Hepatocyte (in vitro differentiated cells): ENCODE data around the gene PHLDA3. TPM values are rescaled to one million over a fixed set of nuclear protein-coding genes. Genes with fewer than 3 reads are reported as not detected.
A peak's percentile ranks its signal among the peaks of the same experiment; 100 is the strongest.

Experiments used
- DNase-seq: peaks from one replicate; pipeline ENCODE4 v3.0.0-alpha.2; 2016; ENCODE audit warnings: low spot score
- H2AFZ ChIP-seq: fragments of 200-600 bp; sonication (generic); 2 replicates; pipeline ENCODE4 v1.6.0; 2016; ENCODE audit warnings: antibody characterized with exemption, mild to moderate bottlenecking
- H3K27ac ChIP-seq: fragments of 200-600 bp; sonication (generic); 2 replicates; pipeline ENCODE4 v1.5.1; 2016; ENCODE audit warnings: mild to moderate bottlenecking
- H3K27me3 ChIP-seq: fragments of 200-600 bp; sonication (generic); 2 replicates; pipeline ENCODE4 v1.6.1; 2016
- H3K36me3 ChIP-seq: fragments of 200-600 bp; sonication (generic); replicated peaks from 2 replicates; pipeline ENCODE4 v1.5.1; 2016; ENCODE audit warnings: low read depth; ENCODE audit not compliant: insufficient read depth
- H3K4me1 ChIP-seq: fragments of 200-600 bp; sonication (generic); 2 replicates; pipeline ENCODE4 v1.5.1; 2016; ENCODE audit warnings: mild to moderate bottlenecking, moderate library complexity; ENCODE audit not compliant: insufficient read depth
- H3K4me2 ChIP-seq: fragments of 200-600 bp; sonication (generic); 2 replicates; pipeline ENCODE4 v1.6.0; 2016
- H3K4me3 ChIP-seq: fragments of 200-600 bp; sonication (generic); 2 replicates; pipeline ENCODE4 v1.5.1; 2016; ENCODE audit warnings: mild to moderate bottlenecking
- H3K79me2 ChIP-seq: fragments of 200-600 bp; sonication (generic); 2 replicates; pipeline ENCODE4 v1.6.0; 2017; ENCODE audit warnings: mild to moderate bottlenecking
- H3K9me2 ChIP-seq: fragments of 200-600 bp; sonication (generic); replicated peaks from 2 replicates; pipeline ENCODE4 v1.6.0; 2017; ENCODE audit warnings: mild to moderate bottlenecking; ENCODE audit not compliant: insufficient read depth
- H3K9me3 ChIP-seq: fragments of 200-600 bp; sonication (generic); 2 replicates; pipeline ENCODE4 v1.5.1; 2016; ENCODE audit warnings: low read depth, mild to moderate bottlenecking
- H4K20me1 ChIP-seq: fragments of 200-600 bp; sonication (generic); 2 replicates; pipeline ENCODE4 v1.6.0; 2016; ENCODE audit warnings: mild to moderate bottlenecking; ENCODE audit not compliant: insufficient read depth, poor library complexity, severe bottlenecking
- EZH2 ChIP-seq: fragments of 200-600 bp; sonication (generic); IDR thresholded peaks from 2 replicates; pipeline ENCODE4 v1.6.1; 2016; ENCODE audit warnings: antibody characterized with exemption, mild to moderate bottlenecking, borderline replicate concordance
- EZH2phosphoT487 ChIP-seq: fragments of 200-600 bp; sonication (generic); IDR thresholded peaks from one replicate; pipeline ENCODE4 v1.6.1; 2018; ENCODE audit warnings: antibody characterized with exemption, mild to moderate bottlenecking, low read depth, moderate library complexity; ENCODE audit not compliant: unreplicated experiment, severe bottlenecking
- whole genome bisulfite sequencing: methylation state at CpG from one replicate; pipeline ENCODE4 v1.1.6; 2016; ENCODE audit warnings: low lambda C conversion rate; ENCODE audit errors: missing lambda C conversion rate; 5-methylcytosine and 5-hydroxymethylcytosine counted together
- polyA plus RNA-seq: library from polyadenylated mRNA; unstranded; fragments of >200 nt; fragmentation: Nextera tagmentation; extraction: Ambion mirVana; gene quantifications from 2 replicates; pipeline ENCODE4 v1.2.1, GENCODE V29; 2016
- total RNA-seq: library from RNA; depleted of rRNA; stranded (reverse); fragments of >200 nt; gene quantifications from 2 replicates; pipeline ENCODE4 v1.2.3, GENCODE V29; 2014
- TF ChIP-seq, protein P1 (sequence below): fragments of 200-600 bp; sonication (generic); IDR thresholded peaks from 2 replicates; pipeline ENCODE4 v1.5.1; 2016; ENCODE audit warnings: antibody characterized with exemption, mild to moderate bottlenecking; ENCODE audit not compliant: poor library complexity

PHLDA3 gene
- total and polyA plus RNA-seq, 2 experiments from 2014 or later, result 30.2 to 62.9 TPM

DNA sequence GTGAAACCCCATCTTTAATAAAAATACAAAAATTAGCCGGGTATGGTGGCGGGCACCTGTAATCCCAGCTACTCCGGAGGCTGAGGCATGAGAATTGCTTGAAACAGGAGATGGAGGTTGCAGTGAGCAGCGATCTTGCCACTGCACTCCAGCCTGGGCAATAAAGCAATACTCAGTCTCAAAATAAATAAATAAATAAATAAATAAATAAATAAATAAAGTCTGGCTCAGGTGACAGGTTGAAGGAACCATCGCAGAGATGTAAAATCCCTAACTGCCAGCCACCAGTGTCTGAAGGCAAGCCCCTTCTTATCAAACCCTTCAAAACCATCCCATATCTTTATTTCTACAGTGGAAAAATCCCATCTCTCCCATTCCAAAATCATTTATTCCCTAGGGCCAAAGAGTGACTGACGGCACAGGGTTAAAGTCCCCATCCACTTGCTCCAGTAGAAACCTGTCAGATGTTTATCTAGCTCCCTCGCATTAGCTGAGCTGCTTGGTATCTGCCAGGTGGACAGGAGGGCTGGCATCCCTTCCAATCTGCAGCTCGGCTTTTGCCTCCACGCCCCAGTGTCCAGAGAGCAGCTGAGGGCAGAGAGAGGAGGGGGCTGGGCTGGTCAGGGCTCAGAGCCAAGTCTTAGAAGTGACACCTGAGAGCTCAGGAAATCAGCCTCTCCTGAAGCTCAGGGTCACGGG is 33.0 kb upstream of the PHLDA3 start:
- H3K4me2 ChIP-seq, result no peak overlapping the region
- WGBS, result 68% methylated on average over 10 of the region's 10 CpGs
- H3K9me2 ChIP-seq, result no peaks in the 10 kb centered on the region
- no peak overlapping the region for H2AFZ ChIP-seq
- H3K36me3 ChIP-seq, result no peaks in the 10 kb centered on the region
- H3K9me3 ChIP-seq, result no peaks in the 10 kb centered on the region
- peak; percentile 69 for DNase-seq
- H3K27ac ChIP-seq, result peak overlapping the region; percentile 96
- H3K27me3 ChIP-seq, result no peaks in the 10 kb centered on the region
- TF ChIP-seq EZH2, result no peak
- no peak for TF ChIP-seq EZH2phosphoT487
- TF ChIP-seq, protein P1, sequence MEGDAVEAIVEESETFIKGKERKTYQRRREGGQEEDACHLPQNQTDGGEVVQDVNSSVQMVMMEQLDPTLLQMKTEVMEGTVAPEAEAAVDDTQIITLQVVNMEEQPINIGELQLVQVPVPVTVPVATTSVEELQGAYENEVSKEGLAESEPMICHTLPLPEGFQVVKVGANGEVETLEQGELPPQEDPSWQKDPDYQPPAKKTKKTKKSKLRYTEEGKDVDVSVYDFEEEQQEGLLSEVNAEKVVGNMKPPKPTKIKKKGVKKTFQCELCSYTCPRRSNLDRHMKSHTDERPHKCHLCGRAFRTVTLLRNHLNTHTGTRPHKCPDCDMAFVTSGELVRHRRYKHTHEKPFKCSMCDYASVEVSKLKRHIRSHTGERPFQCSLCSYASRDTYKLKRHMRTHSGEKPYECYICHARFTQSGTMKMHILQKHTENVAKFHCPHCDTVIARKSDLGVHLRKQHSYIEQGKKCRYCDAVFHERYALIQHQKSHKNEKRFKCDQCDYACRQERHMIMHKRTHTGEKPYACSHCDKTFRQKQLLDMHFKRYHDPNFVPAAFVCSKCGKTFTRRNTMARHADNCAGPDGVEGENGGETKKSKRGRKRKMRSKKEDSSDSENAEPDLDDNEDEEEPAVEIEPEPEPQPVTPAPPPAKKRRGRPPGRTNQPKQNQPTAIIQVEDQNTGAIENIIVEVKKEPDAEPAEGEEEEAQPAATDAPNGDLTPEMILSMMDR, result no peak
- no peaks in the 10 kb centered on the region for H4K20me1 ChIP-seq
- no peak overlapping the region for H3K4me3 ChIP-seq
- peaks cover 3% of the 10 kb centered on the region for H3K79me2 ChIP-seq
- peaks cover 44% of the 10 kb centered on the region for H3K4me1 ChIP-seq

GRCh38 chr1:201501144-201501543 is 32.2 kb upstream of the PHLDA3 start:
- no peak for DNase-seq
- Histone ChIP-seq H3K4me1 (peaks cover 52% of the 10 kb centered on the region), H3K79me2 (peaks cover 3% of the 10 kb centered on the region), H3K36me3 (no peaks in the 10 kb centered on the region), H4K20me1 (no peaks in the 10 kb centered on the region), H3K9me2 (no peaks in the 10 kb centered on the region), H3K4me2 (no peak overlapping the region), H2AFZ (no peak overlapping the region), H3K27ac (peak overlapping the region; percentile 21), H3K4me3 (no peak overlapping the region), H3K27me3 (no peaks in the 10 kb centered on the region), H3K9me3 (no peaks in the 10 kb centered on the region)
- TF ChIP-seq EZH2, result no peak
- TF ChIP-seq, protein P1, result no peak
- WGBS, result 85% methylated on average over 8 of the region's 8 CpGs

DNA sequence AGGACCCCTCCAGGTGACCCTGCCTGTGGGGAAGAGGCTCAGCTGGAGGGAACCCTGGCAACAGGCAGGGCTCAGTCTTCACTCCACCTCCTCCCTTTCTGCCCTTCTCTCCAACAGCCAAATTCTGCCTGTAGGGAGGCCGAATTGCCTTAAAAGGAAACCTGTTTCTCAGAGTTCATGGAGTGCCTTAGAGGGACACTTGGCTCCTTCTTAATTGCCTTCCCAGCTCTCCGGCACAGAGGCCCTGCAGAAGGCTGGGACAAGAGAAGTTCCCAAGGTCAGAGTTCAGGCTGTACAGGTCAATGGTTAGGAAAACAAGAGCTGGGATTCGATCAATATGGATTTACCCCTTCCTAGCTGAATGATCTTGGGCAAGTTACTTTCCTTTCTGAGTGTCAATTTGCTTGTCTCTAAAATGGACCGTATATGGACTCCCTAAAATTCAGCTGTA is 31.7 kb upstream of the PHLDA3 start:
- no peak for DNase-seq
- H3K27me3 ChIP-seq, result no peaks in the 10 kb centered on the region
- TF ChIP-seq EZH2 (no peak), EZH2phosphoT487 (no peak)
- TF ChIP-seq, protein P1, result no peak

More for the DNA sequence above, 31.7 kb upstream of the PHLDA3 start:
- Histone ChIP-seq H3K4me2 (peak overlapping the region; percentile 17), H3K9me2 (no peaks in the 10 kb centered on the region), H3K79me2 (peaks cover 3% of the 10 kb centered on the region), H3K9me3 (no peaks in the 10 kb centered on the region), H2AFZ (no peak overlapping the region), H3K4me3 (no peak overlapping the region), H3K4me1 (peaks cover 55% of the 10 kb centered on the region), H3K36me3 (no peaks in the 10 kb centered on the region), H4K20me1 (no peaks in the 10 kb centered on the region), H3K27ac (peak overlapping the region; percentile 21)
- 60% methylated on average over 4 of the region's 4 CpGs for WGBS
